Kidney (tissue), 14 donors: Measurements from ENCODE around the gene TERT. TPM values are rescaled to one million over a fixed set of nuclear protein-coding genes. Genes with fewer than 3 reads are reported as not detected.

Experiments
- DNase-seq, 5 donors: peaks; one replicate each; pipeline ENCODE4 v3.0.0-alpha.2; 2013 to 2020
- FAIRE-seq: peaks from 2 replicates; lab custom pipeline; 2012; peaks lifted over from hg19 to GRCh38; lab: Jason Lieb, UNC
- H3K27ac ChIP-seq, 2 donors: one replicate each; pipeline ENCODE4 v1.7.0; 2013; ENCODE audit warnings: low read depth in 2 of 2, low read length in 2 of 2, inconsistent platforms in 1 of 2
- H3K27me3 ChIP-seq: one replicate; pipeline ENCODE4 v1.7.1; 2013; ENCODE audit warnings: low read length, inconsistent platforms; ENCODE audit not compliant: control insufficient read depth, insufficient read depth
- H3K36me3 ChIP-seq, 3 donors: one replicate each; pipeline versions ENCODE4 v1.7.0 to v1.7.1; 2013; ENCODE audit warnings: low read length in 3 of 3, control low read depth in 1 of 3, inconsistent platforms in 1 of 3; ENCODE audit not compliant: insufficient read depth in 3 of 3, control insufficient read depth in 2 of 3
- H3K4me1 ChIP-seq, 3 donors: one replicate each; pipeline versions ENCODE4 v1.7.0 to v1.7.1; 2013; ENCODE audit warnings: low read length in 3 of 3, inconsistent platforms in 1 of 3, low read depth in 1 of 3; ENCODE audit not compliant: control insufficient read depth in 2 of 3, insufficient read depth in 2 of 3
- H3K4me3 ChIP-seq, 3 donors: one replicate each; pipeline versions ENCODE4 v1.7.0 to v1.8.1; 2013; ENCODE audit warnings: low read length in 3 of 3, control low read depth in 1 of 3, inconsistent platforms in 1 of 3
- H3K9ac ChIP-seq, 3 donors: one replicate each; pipeline versions ENCODE4 v1.7.0 to v1.7.1; 2013; ENCODE audit warnings: low read length in 3 of 3, control low read depth in 1 of 3, inconsistent platforms in 1 of 3
- H3K9me3 ChIP-seq, 3 donors: one replicate each; pipeline versions ENCODE4 v1.7.0 to v1.7.1; 2013; ENCODE audit warnings: low read length in 3 of 3, control low read depth in 1 of 3, inconsistent platforms in 1 of 3; ENCODE audit not compliant: control insufficient read depth in 2 of 3, insufficient read depth in 1 of 3
- intact Hi-C: fragments of 100-400 bp; cut with DNase I; formaldehyde crosslinking; loops from one replicate; pipeline ENCODE4 v1.11.1; 2022
- polyA plus RNA-seq: library from polyadenylated mRNA; stranded (reverse); fragments of 350-450 nt; fragmentation: Illumina TruSeq; extraction: RNeasy Lipid Tissue Mini Kit (QIAGEN cat#74804); gene quantifications from one replicate; pipeline ENCODE4 v1.2.3, GENCODE V29; 2014; ENCODE audit warnings: low read depth, low replicate concordance; ENCODE audit not compliant: insufficient read depth
- total RNA-seq: library from RNA; stranded (reverse); fragmentation: NEBNext Ultra II Directional; extraction: Animal tissue kit (Norgen Biotek cat#: 25700); gene quantifications from one replicate; pipeline ENCODE4 v1.2.1, GENCODE V29; 2021
- TF ChIP-seq, protein P1 (sequence below): IDR thresholded peaks from 3 replicates; pipeline ENCODE4 v1.5.1; 2012; ENCODE audit warnings: mild to moderate bottlenecking, moderate library complexity, borderline replicate concordance; ENCODE audit not compliant: insufficient read depth; ENCODE audit errors: extremely low read depth
- donor health status: control.
- donor health status: control.
- donor health status: control.
- donor health status: control.
- donor health status: control.
- donor health status: DM: yes; HTN: yes; CAD: no.
- donor health status: Normal renal cell carcinoma (clear cell type).

The TERT gene
- total and polyA plus RNA-seq, 2 donors from 2014 or later: 0.91 TPM; not detected in 1

DNA sequence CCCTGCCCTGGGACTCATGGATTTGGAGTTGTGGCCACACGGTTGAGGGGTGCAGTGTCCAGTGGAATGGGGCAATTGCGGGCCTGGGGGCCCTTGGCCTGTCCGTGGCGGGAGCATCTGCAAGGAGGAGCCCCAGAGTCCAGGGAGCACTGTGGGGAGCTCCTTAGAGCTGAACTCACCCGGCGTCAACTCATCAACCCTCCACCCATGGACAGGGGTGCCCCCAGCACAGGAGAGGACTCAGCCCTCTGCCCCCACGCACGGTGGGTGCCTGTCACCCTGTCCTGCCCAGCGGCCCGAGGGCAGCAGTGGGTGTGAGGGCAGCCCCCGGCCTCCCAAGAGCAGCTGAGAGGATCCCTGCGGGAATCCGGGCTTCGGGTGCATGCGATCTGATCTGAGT lies 70.2 kb downstream of the TERT start:
- intact Hi-C loops: no loop called here
- TF ChIP-seq, protein P1, sequence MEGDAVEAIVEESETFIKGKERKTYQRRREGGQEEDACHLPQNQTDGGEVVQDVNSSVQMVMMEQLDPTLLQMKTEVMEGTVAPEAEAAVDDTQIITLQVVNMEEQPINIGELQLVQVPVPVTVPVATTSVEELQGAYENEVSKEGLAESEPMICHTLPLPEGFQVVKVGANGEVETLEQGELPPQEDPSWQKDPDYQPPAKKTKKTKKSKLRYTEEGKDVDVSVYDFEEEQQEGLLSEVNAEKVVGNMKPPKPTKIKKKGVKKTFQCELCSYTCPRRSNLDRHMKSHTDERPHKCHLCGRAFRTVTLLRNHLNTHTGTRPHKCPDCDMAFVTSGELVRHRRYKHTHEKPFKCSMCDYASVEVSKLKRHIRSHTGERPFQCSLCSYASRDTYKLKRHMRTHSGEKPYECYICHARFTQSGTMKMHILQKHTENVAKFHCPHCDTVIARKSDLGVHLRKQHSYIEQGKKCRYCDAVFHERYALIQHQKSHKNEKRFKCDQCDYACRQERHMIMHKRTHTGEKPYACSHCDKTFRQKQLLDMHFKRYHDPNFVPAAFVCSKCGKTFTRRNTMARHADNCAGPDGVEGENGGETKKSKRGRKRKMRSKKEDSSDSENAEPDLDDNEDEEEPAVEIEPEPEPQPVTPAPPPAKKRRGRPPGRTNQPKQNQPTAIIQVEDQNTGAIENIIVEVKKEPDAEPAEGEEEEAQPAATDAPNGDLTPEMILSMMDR: no peak
- Histone ChIP-seq H3K4me3 (no peak overlapping the region), H3K36me3 (peaks cover 0 to 6% (median 6%) of the 10 kb centered on the region in 3 donors), H3K4me1 (peaks cover 0 to 14% (median 9%) of the 10 kb centered on the region in 3 donors), H3K27ac (no peak overlapping the region), H3K27me3 (no peaks in the 10 kb centered on the region), H3K9me3 (peaks cover 0 to 2% (median 0%) of the 10 kb centered on the region in 3 donors), H3K9ac (no peak overlapping the region)
- DNase-seq (no peak), FAIRE-seq (no peak)

DNA sequence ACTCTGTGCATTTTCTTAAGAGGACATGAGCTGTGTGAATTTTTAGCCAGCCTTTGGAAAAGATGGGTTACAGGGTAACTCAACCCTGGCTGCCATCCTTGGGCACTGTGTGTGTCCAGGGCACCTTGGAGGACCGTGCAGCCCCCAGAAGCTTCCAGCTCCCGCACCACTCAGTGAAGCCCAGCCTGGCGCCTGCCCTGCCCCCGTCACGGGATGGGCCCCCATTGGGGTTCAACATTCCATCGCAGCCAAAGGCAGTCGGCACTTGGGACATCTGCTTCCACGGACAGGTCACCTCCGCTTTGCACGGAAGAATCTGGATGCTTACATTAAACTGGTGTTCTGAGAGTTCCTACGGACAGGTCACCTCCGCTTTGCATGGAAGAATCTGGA lies 71.6 kb downstream of the TERT start:
- FAIRE-seq: no peak
- Histone ChIP-seq H3K36me3 (peaks cover 0 to 6% (median 6%) of the 10 kb centered on the region in 3 donors), H3K4me3 (no peak overlapping the region), H3K4me1 (peaks cover 0 to 14% (median 9%) of the 10 kb centered on the region in 3 donors), H3K9me3 (peaks cover 0 to 2% (median 0%) of the 10 kb centered on the region in 3 donors), H3K9ac (no peak overlapping the region), H3K27me3 (no peaks in the 10 kb centered on the region), H3K27ac (no peak overlapping the region)
- no peak for DNase-seq
- intact Hi-C loops: no loop called here
- TF ChIP-seq, protein P1: no peak

- TF ChIP-seq, protein P1: no peak
- DNase-seq (peak in 2 of 5 donors; percentile 36 to 54), FAIRE-seq (no peak)
- Histone ChIP-seq H3K9ac (no peak overlapping the region), H3K9me3 (peaks cover 0 to 2% (median 0%) of the 10 kb centered on the region in 3 donors), H3K4me1 (peaks cover 0 to 14% (median 9%) of the 10 kb centered on the region in 3 donors), H3K27ac (no peak overlapping the region), H3K27me3 (no peaks in the 10 kb centered on the region), H3K36me3 (peaks cover 0 to 6% (median 6%) of the 10 kb centered on the region in 3 donors), H3K4me3 (peak overlapping the region in 1 of 3 donors; percentile 19)
- intact Hi-C loops: no loop called here
Observed at GRCh38 chr5:1222621-1223277, 72.1 kb downstream of the TERT start.
